Activated gamma-delta T cell (primary cell): ENCODE measurements around the gene SLC38A3.

ENCODE experiments used
- DNase-seq: peaks from one replicate; lab custom pipeline; 2025; lab: John Stamatoyannopoulos, UW
- total RNA-seq, 2 donors: gene quantifications; one replicate each; lab custom pipeline; 2026; lab: John Stamatoyannopoulos, UW

The SLC38A3 gene
- total RNA-seq: 0 to 0.05 reads per million in 2 donors

DNA sequence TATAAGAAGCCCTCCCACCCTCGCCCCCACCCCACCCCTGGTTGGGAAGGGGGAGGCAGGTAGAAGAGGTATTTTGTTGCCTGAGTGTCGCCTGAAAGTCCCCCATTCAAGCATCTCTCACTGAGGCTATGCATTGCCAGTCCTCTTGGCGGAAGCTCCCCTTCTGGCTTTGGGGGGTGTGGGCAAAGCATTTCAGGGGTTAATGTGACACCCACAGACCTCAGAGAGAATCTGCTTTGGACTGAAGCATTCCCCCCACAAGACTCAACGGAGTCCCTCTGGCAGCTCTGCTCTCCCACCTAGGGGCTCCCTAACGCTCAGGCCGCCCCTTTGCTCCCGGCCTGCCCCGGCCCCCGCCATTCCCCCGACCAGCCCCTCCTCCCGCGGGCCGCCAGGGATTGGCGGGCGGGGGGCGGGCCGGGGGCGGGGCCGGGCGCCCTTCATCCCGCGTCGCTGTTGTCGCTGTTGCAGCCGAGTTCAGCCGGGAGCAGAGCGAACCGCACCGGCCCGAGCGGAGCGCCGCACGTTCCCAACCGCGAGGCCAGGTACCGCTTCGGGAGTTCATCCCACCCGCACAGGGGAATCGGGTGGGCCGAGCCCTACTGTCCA lies at the start of gene SLC38A3:
Gene SLC38A3, plus strand, starts transcription at position 468 of the 609 bp plus-strand sequence. CDS start 8,929 bp downstream, outside the sequence.
- DNase-seq: no peak

DNA sequence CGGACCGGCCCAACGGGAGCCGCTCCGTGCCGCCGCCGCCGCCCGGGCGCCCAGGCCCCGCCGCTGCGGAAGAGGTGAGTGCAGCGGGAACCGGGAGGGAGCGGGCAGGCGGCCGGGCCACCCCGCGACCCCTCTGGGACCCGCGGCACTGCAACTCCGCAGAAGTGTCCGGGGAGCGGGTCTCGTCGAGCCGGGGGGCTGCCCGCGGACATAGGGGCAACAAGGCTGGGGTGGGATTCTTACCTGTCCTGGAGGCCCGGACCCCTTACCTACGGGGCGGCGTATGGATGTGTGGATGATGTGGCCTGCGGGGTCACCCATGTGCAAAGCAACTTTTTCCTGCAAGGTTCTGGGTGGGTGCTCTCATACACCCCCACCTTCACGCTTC lies 49.6 kb upstream of the SLC38A3 start:
- DNase-seq: no peak

DNA sequence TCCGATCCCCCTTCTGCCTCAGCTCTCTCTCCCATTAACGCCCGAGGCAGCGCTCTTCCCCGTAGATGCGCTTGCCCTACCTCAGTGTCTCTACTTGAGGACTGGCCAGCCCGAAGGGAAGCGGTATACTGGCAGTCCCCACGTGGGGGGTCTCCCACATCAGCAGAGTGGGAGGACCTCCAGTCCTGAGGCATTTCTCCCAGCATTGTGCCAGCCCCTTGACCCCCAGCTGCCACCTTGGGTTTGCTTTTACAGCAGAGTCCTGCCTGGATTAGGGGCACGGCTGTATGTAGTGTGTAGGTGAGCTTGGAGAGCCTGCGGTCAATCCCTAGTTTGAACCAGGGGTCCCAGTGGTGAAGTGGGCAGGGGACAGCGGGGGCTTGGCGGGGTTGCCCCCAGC lies 49.2 kb upstream of the SLC38A3 start:
- DNase-seq: no peak

DNA sequence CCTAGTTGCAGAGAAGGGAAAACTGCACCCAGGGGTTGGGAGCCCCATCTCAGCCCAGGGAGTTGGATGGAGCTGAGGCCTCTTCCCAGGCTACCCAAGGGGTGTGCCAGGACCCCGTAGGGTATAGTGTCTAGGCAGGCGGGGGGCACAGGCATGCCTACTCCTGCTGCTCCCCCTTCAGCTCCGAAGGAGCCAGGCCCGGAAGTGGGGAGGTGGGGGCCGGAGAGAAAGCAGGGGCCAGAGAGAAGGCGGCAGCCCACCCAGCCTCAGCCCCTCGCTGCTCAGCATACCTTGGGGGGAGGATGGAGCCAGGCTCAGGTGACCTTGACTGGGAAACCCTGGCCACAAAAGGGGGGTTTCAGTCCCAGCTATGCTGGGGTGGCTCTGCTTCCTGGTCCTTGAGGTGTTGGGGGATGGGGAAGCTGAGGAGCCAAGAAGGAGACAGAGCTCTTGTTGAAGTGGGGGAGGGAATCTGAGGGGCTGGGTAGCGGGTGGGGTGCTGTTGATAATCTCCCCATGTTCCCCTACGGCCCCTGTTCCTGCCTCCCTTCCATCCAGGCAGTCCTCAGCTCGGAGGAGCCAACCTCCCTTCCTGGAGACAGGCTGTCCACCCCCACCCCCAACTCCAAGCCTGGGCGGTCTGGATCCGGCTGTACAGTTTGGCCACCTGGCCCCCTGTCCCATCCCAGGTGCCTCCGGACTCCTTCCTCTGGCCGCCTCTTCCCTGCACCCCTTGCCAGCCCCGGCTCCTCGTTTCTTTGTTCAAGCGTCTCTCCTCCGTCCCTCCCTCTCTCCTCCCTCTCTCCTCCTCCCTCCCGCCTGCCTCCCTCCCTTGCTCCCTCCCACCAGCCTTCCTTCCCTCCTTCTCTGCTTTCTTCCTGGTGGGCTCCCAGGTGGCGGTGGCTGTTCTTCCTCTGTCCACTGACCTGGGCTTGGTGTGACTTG lies 48.2 kb upstream of the SLC38A3 start:
- DNase-seq: no peak

DNA sequence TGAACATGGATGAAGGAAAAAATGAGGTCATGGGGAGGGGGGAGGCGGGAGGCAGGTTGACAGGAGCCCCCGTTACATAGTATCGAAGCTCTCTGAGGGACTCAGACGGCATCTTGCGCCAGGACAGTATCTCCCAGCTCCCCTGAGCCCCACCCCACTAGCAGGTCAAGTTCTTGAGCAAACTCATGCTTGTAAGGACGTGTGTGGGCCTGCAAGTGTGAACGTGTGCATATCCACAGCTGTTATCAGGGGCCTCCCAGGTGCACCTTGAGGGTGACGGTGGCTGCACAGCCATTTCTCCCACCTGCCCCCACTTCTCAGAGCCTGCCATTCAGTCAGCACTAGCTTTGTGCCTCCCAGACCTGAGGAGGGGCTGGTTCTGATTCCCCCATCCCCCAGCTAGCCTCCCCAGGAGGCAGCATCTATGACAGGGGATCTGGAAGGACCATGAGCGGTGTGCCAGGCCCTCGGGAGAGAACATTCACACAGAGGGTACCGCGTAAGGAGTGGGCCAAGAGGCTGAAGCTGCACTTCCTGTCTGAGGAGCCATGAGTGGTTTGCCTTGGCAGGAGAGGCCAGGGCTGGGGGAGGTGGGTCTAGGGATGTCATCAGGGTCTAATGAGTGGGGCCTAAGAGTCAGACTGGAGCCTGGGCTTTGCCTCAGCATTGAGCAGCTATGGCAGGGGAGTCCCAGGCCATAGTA lies 47.1 kb upstream of the SLC38A3 start:
- DNase-seq: no peak

- no peak for DNase-seq
These were observed 46.4 kb upstream of the SLC38A3 start for GRCh38 chr3:50158530-50159146.

DNA sequence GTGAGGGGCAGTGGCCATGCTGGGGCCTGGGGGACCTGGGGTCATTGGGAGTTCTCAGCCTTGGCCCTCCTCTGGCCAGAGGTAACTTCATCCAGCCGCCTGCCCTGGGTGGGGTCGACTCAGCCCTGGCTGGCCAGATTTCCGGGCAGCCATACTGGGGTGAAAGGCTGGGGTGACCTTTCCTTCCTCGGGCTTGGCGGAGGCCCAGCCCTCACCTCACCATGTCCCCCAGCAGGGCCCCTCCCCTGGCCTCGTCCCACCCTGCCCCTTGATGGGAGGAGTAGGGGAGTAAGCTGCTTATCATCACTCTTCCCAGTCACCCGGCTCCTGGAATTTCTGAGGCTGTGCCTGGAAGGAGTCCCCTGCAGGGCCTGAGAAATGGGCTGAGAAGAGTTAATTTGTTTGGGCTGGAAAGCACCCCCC lies 44.5 kb upstream of the SLC38A3 start:
- DNase-seq: no peak

DNA sequence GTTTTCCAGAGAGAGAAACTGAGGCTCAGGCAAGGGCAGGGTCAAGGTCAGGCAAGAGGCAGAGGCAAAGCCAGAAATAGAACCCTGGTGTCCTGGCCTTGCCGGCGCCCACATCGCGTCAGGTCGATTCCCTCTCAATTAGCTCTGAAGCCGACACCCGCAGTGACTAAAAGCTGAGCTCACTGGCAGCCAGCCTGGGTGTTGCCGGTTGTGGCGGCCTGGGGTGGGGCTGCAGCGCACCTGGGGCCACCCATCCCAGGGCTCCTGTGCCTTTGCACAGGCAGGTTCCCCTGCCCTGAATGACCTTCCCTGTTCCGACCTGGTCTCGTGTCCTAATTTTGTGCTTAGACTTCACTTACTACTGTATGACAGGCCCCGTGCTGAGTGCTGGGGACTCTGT lies 43.8 kb upstream of the SLC38A3 start:
- no peak for DNase-seq

- no peak for DNase-seq
These were observed 42.8 kb upstream of the SLC38A3 start for GRCh38 chr3:50162034-50162883.

- DNase-seq: no peak
These were observed 41.3 kb upstream of the SLC38A3 start for GRCh38 chr3:50163572-50164455.

DNA sequence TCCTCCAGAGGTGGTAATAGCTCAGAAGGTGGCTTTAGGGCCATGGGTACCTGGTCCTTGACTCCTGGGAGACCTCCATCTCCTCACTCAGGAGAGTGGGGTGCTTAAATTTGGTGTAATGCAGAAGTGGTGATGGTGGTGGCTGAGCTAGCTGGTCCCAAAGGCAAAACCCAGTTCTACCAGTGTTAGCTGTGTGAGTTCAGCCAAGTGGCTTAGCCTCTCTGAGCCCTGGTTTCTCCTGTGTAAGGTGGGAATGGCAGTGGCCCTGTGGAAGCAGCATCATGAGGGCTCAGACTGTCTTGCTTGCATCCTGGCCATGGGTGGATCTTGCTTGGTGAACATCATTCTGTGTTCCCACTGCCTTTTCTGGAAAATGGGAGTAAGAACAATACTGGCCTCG lies 40.6 kb upstream of the SLC38A3 start:
- DNase-seq: no peak

GRCh38 chr3:50164984-50165909 lies 39.8 kb upstream of the SLC38A3 start:
- DNase-seq: no peak

DNA sequence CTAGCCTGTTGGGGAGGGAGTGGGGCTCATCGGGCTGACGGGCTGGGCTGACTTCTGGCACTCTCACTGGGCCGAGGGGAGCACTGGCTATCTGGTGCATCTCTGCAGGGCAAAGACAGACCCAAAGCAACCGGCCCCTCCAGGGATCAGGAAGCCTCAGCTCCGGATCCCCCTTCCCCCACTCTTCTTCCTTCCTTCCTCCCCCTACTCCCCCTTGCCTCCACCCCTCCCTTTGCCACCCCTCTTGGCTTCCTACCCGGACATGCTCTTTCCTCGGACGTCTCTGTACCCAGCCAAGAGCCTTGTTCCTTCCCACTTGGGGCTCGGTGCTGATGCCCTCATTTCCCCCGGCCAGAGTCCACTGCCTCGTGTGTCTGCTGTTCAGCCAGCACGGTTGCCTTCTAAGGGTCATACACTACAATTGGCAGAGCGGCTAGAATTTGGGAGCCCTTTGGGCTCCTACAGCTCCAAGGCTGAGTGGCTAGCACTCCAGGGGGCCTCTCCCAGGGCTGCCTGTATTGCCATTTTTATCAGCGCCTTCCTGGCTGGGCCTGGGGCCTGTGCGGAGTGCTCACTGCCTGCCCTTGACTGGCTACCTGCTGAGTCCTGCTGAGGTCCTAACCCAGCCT lies 39.0 kb upstream of the SLC38A3 start:
- no peak for DNase-seq

GRCh38 chr3:50166620-50167019 lies 38.5 kb upstream of the SLC38A3 start:
- DNase-seq: no peak

- no peak for DNase-seq
These were observed 37.8 kb upstream of the SLC38A3 start for GRCh38 chr3:50167069-50167840.

- DNase-seq: no peak
These were observed 37.2 kb upstream of the SLC38A3 start for GRCh38 chr3:50167841-50168209.

GRCh38 chr3:50168388-50168787 lies 36.7 kb upstream of the SLC38A3 start:
- no peak for DNase-seq

- no peak for DNase-seq
These were observed 36.3 kb upstream of the SLC38A3 start for GRCh38 chr3:50168791-50169190.
